Measurements from ENCODE around the gene FAM72B.
"Not testable (repeated sequence)": the region's sequence is repeated elsewhere in the genome, so short reads cannot be mapped to it uniquely, and the experiment has no call there.

DNA sequence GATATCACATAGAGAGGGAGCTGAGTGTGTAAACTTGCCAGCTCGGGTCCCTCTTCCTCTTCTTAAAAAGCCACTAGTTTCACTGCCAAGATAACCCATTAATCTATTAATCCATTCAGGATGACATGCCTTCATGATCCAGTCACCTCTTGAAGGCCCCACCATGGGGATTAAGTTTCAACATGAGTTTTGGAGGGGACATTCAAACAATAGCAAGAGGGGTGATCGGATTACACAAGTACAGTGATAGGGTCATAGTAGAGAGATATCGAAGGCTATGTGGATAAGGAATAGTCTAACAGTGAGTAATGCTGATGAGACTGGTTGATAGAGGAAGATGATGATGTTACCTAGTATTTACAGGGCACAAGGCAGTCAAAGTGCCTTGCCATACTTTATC is 18.8 kb upstream of the FAM72B start:
- TF ChIP-seq EZH2 (IDR thresholded peaks at IDR 0.05; ENCODE audit: low read depth, unreplicated experiment); EZH2phosphoT487 (IDR thresholded peaks at IDR 0.05; ENCODE audit: unreplicated experiment); CREB1 (CRISPR knock-in tag; IDR thresholded peaks at IDR 0.05; ENCODE audit: low read depth); POLR2AphosphoS5 (IDR thresholded peaks at IDR 0.05; ENCODE audit: low read depth); ZNF331 (CRISPR knock-in tag; IDR thresholded peaks at IDR 0.05; ENCODE audit: low read depth): not testable (repeated sequence)
- TF ChIP-seq, protein P1, sequence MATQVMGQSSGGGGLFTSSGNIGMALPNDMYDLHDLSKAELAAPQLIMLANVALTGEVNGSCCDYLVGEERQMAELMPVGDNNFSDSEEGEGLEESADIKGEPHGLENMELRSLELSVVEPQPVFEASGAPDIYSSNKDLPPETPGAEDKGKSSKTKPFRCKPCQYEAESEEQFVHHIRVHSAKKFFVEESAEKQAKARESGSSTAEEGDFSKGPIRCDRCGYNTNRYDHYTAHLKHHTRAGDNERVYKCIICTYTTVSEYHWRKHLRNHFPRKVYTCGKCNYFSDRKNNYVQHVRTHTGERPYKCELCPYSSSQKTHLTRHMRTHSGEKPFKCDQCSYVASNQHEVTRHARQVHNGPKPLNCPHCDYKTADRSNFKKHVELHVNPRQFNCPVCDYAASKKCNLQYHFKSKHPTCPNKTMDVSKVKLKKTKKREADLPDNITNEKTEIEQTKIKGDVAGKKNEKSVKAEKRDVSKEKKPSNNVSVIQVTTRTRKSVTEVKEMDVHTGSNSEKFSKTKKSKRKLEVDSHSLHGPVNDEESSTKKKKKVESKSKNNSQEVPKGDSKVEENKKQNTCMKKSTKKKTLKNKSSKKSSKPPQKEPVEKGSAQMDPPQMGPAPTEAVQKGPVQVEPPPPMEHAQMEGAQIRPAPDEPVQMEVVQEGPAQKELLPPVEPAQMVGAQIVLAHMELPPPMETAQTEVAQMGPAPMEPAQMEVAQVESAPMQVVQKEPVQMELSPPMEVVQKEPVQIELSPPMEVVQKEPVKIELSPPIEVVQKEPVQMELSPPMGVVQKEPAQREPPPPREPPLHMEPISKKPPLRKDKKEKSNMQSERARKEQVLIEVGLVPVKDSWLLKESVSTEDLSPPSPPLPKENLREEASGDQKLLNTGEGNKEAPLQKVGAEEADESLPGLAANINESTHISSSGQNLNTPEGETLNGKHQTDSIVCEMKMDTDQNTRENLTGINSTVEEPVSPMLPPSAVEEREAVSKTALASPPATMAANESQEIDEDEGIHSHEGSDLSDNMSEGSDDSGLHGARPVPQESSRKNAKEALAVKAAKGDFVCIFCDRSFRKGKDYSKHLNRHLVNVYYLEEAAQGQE (IDR thresholded peaks at IDR 0.05; ENCODE audit: unreplicated experiment), result not testable (repeated sequence)
- TF ChIP-seq, protein P2, sequence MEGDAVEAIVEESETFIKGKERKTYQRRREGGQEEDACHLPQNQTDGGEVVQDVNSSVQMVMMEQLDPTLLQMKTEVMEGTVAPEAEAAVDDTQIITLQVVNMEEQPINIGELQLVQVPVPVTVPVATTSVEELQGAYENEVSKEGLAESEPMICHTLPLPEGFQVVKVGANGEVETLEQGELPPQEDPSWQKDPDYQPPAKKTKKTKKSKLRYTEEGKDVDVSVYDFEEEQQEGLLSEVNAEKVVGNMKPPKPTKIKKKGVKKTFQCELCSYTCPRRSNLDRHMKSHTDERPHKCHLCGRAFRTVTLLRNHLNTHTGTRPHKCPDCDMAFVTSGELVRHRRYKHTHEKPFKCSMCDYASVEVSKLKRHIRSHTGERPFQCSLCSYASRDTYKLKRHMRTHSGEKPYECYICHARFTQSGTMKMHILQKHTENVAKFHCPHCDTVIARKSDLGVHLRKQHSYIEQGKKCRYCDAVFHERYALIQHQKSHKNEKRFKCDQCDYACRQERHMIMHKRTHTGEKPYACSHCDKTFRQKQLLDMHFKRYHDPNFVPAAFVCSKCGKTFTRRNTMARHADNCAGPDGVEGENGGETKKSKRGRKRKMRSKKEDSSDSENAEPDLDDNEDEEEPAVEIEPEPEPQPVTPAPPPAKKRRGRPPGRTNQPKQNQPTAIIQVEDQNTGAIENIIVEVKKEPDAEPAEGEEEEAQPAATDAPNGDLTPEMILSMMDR (conservative IDR thresholded peaks at IDR 0.05; ENCODE audit: low read depth in 2 of 2), result not testable (repeated sequence)

All from GM23338 (cell line).